A549 (cell line): ENCODE data around the gene CRISPLD2. TPM values are rescaled to one million over a fixed set of nuclear protein-coding genes. Genes with fewer than 3 reads are reported as not detected.

Source experiments
- ATAC-seq, 2 experiments: fragments of 200-7000 bp in 1 of 2; fragments of >200 bp in 1 of 2; cut with Nextera tagmentation in 1 of 2; cut with Tn5 transposase in 1 of 2; 3 replicates each; pipeline versions ENCODE4 v1.8.0 to v1.9.1; 2018 to 2020; ENCODE audit warnings: mild to moderate bottlenecking in 1 of 2, moderate library complexity in 1 of 2
- CTCF ChIA-PET: fragments of 300-600 bp; sonication (Branson Sonifier 250); formaldehyde crosslinking; extraction: SDS; loops from one replicate; lab custom pipeline; 2021; ENCODE audit warnings: antibody characterized with exemption, inconsistent platforms; lab: Yijun Ruan, JAX
- POLR2A ChIA-PET: fragments of 350-600 bp; formaldehyde crosslinking; extraction: SDS; loops from one replicate; lab custom pipeline; 2021; ENCODE audit warnings: antibody characterized with exemption, inconsistent platforms; lab: Yijun Ruan, JAX
- DNase-seq, 2 experiments: peaks; one replicate each; pipeline versions ENCODE4 v3.0.0 to v3.0.0-alpha.2; 2011 to 2016; ENCODE audit warnings: low read depth in 1 of 2, low spot score in 1 of 2
- FAIRE-seq: peaks from 2 replicates; lab custom pipeline; 2011; peaks lifted over from hg19 to GRCh38; lab: Jason Lieb, UNC
- H3K27ac ChIP-seq, 2 experiments: fragments of >200 bp; sonication (Bioruptor Twin); formaldehyde crosslinking; 3 replicates each; pipeline ENCODE4 v1.5.1; 2016 to 2017
- H3K4me1 ChIP-seq: fragments of >200 bp; sonication (Bioruptor Twin); formaldehyde crosslinking; 3 replicates; pipeline ENCODE4 v1.6.1; 2016
- H3K4me2 ChIP-seq: fragments of >200 bp; sonication (Bioruptor Twin); formaldehyde crosslinking; 3 replicates; pipeline ENCODE4 v1.6.1; 2016
- H3K4me3 ChIP-seq: fragments of >200 bp; sonication (Bioruptor Twin); formaldehyde crosslinking; 3 replicates; pipeline ENCODE4 v1.5.1; 2016
- H3K9me3 ChIP-seq: fragments of >200 bp; sonication (Bioruptor Twin); formaldehyde crosslinking; 3 replicates; pipeline ENCODE4 v1.6.1; 2016
- BHLHE40 ChIP-seq: IDR thresholded peaks from 2 replicates; pipeline ENCODE4 v1.6.1; 2012; ENCODE audit warnings: low read depth, low read length, inconsistent platforms
- CBX2 ChIP-seq: fragments of 200-600 bp; sonication (generic); IDR thresholded peaks from 2 replicates; pipeline ENCODE4 v1.6.1; 2016; ENCODE audit warnings: low read depth, mild to moderate bottlenecking, borderline replicate concordance
- CHD2 ChIP-seq: fragments of 150-350 bp; IDR thresholded peaks from 2 replicates; pipeline ENCODE4 v1.6.1; 2014; ENCODE audit warnings: low read length; ENCODE audit not compliant: partially characterized antibody
- EP300 ChIP-seq, 2 experiments: fragments of >200 bp; sonication (Bioruptor Twin); formaldehyde crosslinking; IDR thresholded peaks; 2 replicates in 1 of 2; 3 replicates in 1 of 2; pipeline ENCODE4 v1.6.1; 2016 to 2017
- FOSB ChIP-seq: fragments of 250-450 bp; sonication (Bioruptor Pico); IDR thresholded peaks from 2 replicates; pipeline ENCODE4 v1.5.0; 2020; ENCODE audit warnings: mild to moderate bottlenecking, moderate library complexity
- FOSL2 ChIP-seq, 2 experiments: fragments of 450-650 bp in 1 of 2; fragments of >200 bp in 1 of 2; sonication (Bioruptor Twin) in 1 of 2; formaldehyde crosslinking; IDR thresholded peaks; 2 replicates each; pipeline versions ENCODE4 v1.5.0 to v1.6.1; 2016 to 2020; ENCODE audit warnings: mild to moderate bottlenecking in 1 of 2, moderate library complexity in 1 of 2
- HEYL ChIP-seq: fragments of 250-450 bp; sonication (Bioruptor Pico); IDR thresholded peaks from 2 replicates; pipeline ENCODE4 v1.8.0; 2021; ENCODE audit warnings: mild to moderate bottlenecking, moderate library complexity
- HOXB5 ChIP-seq: fragments of 250-450 bp; sonication (Bioruptor Pico); IDR thresholded peaks from 2 replicates; pipeline ENCODE4 v1.5.0; 2020; ENCODE audit warnings: mild to moderate bottlenecking, moderate library complexity
- JUN ChIP-seq, 2 experiments: fragments of >200 bp; sonication (Bioruptor Twin); formaldehyde crosslinking; IDR thresholded peaks; 2 replicates in 1 of 2; 3 replicates in 1 of 2; pipeline ENCODE4 v1.6.1; 2016 to 2017
- JUNB ChIP-seq: fragments of >200 bp; sonication (Bioruptor Twin); formaldehyde crosslinking; IDR thresholded peaks from 2 replicates; pipeline ENCODE4 v1.6.1; 2016
- KDM5A ChIP-seq: fragments of 200-600 bp; sonication (generic); IDR thresholded peaks from 2 replicates; pipeline ENCODE4 v1.6.1; 2016; ENCODE audit warnings: antibody characterized with exemption, mild to moderate bottlenecking
- NFE2L2 ChIP-seq: fragments of 150-350 bp; conservative IDR thresholded peaks from 2 replicates; pipeline ENCODE4 v1.6.1; 2014; ENCODE audit warnings: low read length
- NPAS2 ChIP-seq: fragments of 250-450 bp; sonication (Bioruptor Pico); IDR thresholded peaks from 2 replicates; pipeline ENCODE4 v1.8.0; 2022; ENCODE audit warnings: mild to moderate bottlenecking, moderate library complexity, borderline replicate concordance
- NR3C1 ChIP-seq: fragments of >200 bp; sonication (Bioruptor Twin); formaldehyde crosslinking; IDR thresholded peaks from 3 replicates; pipeline ENCODE4 v1.6.1; 2017
- PHF8 ChIP-seq: fragments of 200-600 bp; sonication (generic); IDR thresholded peaks from 2 replicates; pipeline ENCODE4 v1.6.1; 2016; ENCODE audit warnings: low read depth, mild to moderate bottlenecking, antibody characterized with exemption, moderate library complexity, borderline replicate concordance
- RARB ChIP-seq: fragments of 250-450 bp; sonication (Bioruptor Pico); IDR thresholded peaks from 2 replicates; pipeline ENCODE4 v1.8.0; 2021; ENCODE audit warnings: mild to moderate bottlenecking, moderate library complexity
- RCOR1 ChIP-seq: fragments of 150-350 bp; IDR thresholded peaks from 2 replicates; pipeline ENCODE4 v1.6.1; 2014; ENCODE audit warnings: antibody characterized with exemption, low read length, low read depth
- RFX5 ChIP-seq: fragments of 450-650 bp; IDR thresholded peaks from 2 replicates; pipeline ENCODE4 v1.7.1; 2014; ENCODE audit warnings: antibody characterized with exemption, mild to moderate bottlenecking, moderate library complexity
- RNF2 ChIP-seq: fragments of 200-600 bp; sonication (generic); IDR thresholded peaks from 2 replicates; pipeline ENCODE4 v1.6.1; 2016; ENCODE audit warnings: low read depth, mild to moderate bottlenecking, antibody characterized with exemption, moderate library complexity, borderline replicate concordance
- SMC3 ChIP-seq: fragments of >200 bp; sonication (Bioruptor Twin); formaldehyde crosslinking; IDR thresholded peaks from 3 replicates; pipeline ENCODE4 v1.6.1; 2018; ENCODE audit warnings: inconsistent platforms
- TFCP2L1 ChIP-seq: fragments of 250-450 bp; sonication (Bioruptor Pico); IDR thresholded peaks from 2 replicates; pipeline ENCODE4 v1.5.0; 2021; ENCODE audit warnings: mild to moderate bottlenecking
- TP53 ChIP-seq: fragments of 250-450 bp; sonication (Bioruptor Pico); IDR thresholded peaks from 2 replicates; pipeline ENCODE4 v1.5.0; 2021; ENCODE audit warnings: mild to moderate bottlenecking, moderate library complexity
- ZNF302 ChIP-seq: fragments of 250-450 bp; sonication (Bioruptor Pico); IDR thresholded peaks from 2 replicates; pipeline ENCODE4 v1.9.0; 2021; ENCODE audit warnings: inconsistent platforms, mild to moderate bottlenecking, moderate library complexity
- whole genome bisulfite sequencing: methylation state at CpG from one replicate; pipeline ENCODE4 v1.1.6; 2017; ENCODE audit errors: missing lambda C conversion rate; 5-methylcytosine and 5-hydroxymethylcytosine counted together
- polyA plus RNA-seq, 4 experiments: library from polyadenylated mRNA; depleted of rRNA in 3 of 4; stranded (reverse); fragments of >200 nt; fragmentation: RNase III in 1 of 4; extraction: RNeasy Plus Mini Kit Qiagen cat#74134 plus additional on column Dnase treatment in 1 of 4; gene quantifications; 2 replicates in 3 of 4; 3 replicates in 1 of 4; pipeline ENCODE4 v1.2.3, GENCODE V29; 2011 to 2017
- TF ChIP-seq, protein P1 (sequence below): fragments of >200 bp; sonication (Bioruptor Twin); formaldehyde crosslinking; IDR thresholded peaks from 3 replicates; pipeline ENCODE4 v1.5.1; 2016
- TF ChIP-seq, protein P2 (sequence below): fragments of 250-450 bp; sonication (Bioruptor Pico); IDR thresholded peaks from 2 replicates; pipeline ENCODE4 v1.5.0; 2020; ENCODE audit warnings: low read depth, mild to moderate bottlenecking, moderate library complexity
- TF ChIP-seq, protein P3 (sequence below): IDR thresholded peaks from 2 replicates; pipeline ENCODE4 v1.6.1; 2012; ENCODE audit warnings: low read depth, borderline replicate concordance
- TF ChIP-seq, protein P4 (sequence below): IDR thresholded peaks from 2 replicates; pipeline ENCODE4 v1.6.1; 2012
- TF ChIP-seq, protein P5 (sequence below): fragments of 150-350 bp; IDR thresholded peaks from 2 replicates; pipeline ENCODE4 v1.6.1; 2014; ENCODE audit warnings: low read depth, mild to moderate bottlenecking, low read length

CRISPLD2 gene
- polyA plus RNA-seq, 2 of the 4 experiments (the other 2 are of a cell fraction), result 0.85 to 1.6 TPM

DNA sequence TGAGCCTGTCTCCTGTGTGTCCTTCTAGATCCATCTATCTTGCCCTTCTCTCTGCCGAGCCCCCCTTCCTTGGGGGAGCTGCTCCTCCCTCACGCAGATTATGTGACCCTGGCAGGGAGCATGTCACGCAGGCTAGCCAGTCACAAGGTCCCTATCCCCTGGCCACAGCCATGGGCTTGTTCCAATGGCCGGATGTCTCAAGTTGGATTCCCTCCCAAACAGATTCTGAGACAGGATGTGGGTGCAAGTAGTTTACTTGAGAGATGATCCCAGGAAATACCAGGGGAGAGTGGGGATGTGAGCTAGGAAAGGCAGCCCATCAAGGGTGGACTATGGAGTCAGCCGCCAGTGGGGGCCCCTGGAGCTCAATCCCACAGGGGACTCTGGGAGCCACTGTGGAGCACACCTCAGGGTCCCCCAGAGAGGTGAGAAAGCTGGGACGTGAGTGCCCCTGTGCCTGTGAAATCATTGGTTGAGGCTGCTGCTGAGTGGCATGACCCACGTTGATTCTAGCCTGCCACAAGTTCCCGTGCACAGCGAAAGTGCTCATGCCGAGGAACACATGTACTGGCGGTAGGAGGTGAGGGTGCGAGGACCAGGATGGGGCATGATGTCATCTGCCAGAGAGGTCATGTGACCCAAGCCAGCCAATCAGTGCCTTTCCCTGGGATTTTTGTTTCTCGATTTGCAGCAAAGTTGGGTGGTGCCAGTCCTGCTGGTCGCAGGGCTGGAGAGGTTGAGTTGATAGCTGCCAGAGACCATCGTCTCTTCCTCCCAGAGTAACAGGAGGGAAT is 6.4 kb upstream of the CRISPLD2 start:
- 55% methylated on average over 13 of the region's 15 CpGs for WGBS
- POLR2A ChIA-PET, result no interaction called here

DNA sequence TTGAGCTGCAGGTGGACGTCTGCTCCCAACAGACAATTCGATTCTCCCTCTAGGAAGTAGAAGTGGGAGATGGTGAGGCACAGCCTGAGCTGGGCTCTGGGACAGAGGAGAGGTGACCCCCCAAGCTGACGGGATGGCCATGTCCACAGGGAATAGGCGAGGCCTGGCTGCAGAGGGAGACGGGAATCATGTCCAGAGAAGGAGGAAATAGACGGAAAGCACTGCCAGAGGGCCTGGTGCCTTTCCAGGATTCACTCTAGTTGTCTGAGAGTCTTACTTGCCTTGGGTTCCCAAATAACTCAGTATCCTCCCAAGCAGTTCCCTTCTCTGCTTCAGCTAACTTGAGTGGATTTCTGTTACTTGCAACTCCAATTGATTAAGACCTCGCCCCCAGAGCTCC is 4.3 kb upstream of the CRISPLD2 start:
- no peaks in the 10 kb centered on the region; the same call in 2 of the 3 replicates for H3K9me3 ChIP-seq
- ATAC-seq (no peak), DNase-seq (no peak), FAIRE-seq (no peak)
- peaks cover 9% of the 10 kb centered on the region; the same call in 2 of the 3 replicates for H3K4me1 ChIP-seq
- 63% methylated on average over 7 of the region's 7 CpGs for WGBS
- H3K4me2 ChIP-seq, result no peak overlapping the region
- H3K4me3 ChIP-seq, result no peak overlapping the region
- TF ChIP-seq EP300 (IDR thresholded peaks at IDR 0.05) (no peak), PHF8 (no peak), HOXB5 (no peak), NR3C1 (no peak), BHLHE40 (no peak), CBX2 (no peak), NFE2L2 (no peak), ZNF302 (CRISPR knock-in tag) (no peak), TP53 (CRISPR knock-in tag) (no peak), HEYL (CRISPR knock-in tag) (no peak), NPAS2 (CRISPR knock-in tag) (no peak), SMC3 (no peak), CHD2 (no peak)
- TF ChIP-seq, protein P1, sequence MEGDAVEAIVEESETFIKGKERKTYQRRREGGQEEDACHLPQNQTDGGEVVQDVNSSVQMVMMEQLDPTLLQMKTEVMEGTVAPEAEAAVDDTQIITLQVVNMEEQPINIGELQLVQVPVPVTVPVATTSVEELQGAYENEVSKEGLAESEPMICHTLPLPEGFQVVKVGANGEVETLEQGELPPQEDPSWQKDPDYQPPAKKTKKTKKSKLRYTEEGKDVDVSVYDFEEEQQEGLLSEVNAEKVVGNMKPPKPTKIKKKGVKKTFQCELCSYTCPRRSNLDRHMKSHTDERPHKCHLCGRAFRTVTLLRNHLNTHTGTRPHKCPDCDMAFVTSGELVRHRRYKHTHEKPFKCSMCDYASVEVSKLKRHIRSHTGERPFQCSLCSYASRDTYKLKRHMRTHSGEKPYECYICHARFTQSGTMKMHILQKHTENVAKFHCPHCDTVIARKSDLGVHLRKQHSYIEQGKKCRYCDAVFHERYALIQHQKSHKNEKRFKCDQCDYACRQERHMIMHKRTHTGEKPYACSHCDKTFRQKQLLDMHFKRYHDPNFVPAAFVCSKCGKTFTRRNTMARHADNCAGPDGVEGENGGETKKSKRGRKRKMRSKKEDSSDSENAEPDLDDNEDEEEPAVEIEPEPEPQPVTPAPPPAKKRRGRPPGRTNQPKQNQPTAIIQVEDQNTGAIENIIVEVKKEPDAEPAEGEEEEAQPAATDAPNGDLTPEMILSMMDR, result no peak
- CTCF ChIA-PET, result interaction anchor here (1.4 to 1.9 kb wide), 3 partner anchors 15 to 137 kb away, joined by 3 to 9 read pairs (median 3); no protein-coding TSS in a partner anchor
- POLR2A ChIA-PET, result no interaction called here
- no peak overlapping the region for H3K27ac ChIP-seq

More for the DNA sequence above, 6.4 kb upstream of the CRISPLD2 start:
- Histone ChIP-seq H3K4me2 (no peak overlapping the region), H3K9me3 (no peaks in the 10 kb centered on the region; the same call in 2 of the 3 replicates), H3K4me3 (no peak overlapping the region), H3K4me1 (no peaks in the 10 kb centered on the region), H3K27ac (no peak overlapping the region)
- no peak for FAIRE-seq
- no peak for DNase-seq
- CTCF ChIA-PET, result interaction anchor here (1.1 to 1.5 kb wide), 2 partner anchors 109 to 141 kb away, joined by 3 read pairs; no protein-coding TSS in a partner anchor
- no peak; a peak in 1 of 6 replicates for ATAC-seq
- TF ChIP-seq, protein P2, sequence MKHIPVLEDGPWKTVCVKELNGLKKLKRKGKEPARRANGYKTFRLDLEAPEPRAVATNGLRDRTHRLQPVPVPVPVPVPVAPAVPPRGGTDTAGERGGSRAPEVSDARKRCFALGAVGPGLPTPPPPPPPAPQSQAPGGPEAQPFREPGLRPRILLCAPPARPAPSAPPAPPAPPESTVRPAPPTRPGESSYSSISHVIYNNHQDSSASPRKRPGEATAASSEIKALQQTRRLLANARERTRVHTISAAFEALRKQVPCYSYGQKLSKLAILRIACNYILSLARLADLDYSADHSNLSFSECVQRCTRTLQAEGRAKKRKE (CRISPR knock-in tag), result no peak
- TF ChIP-seq, protein P3, sequence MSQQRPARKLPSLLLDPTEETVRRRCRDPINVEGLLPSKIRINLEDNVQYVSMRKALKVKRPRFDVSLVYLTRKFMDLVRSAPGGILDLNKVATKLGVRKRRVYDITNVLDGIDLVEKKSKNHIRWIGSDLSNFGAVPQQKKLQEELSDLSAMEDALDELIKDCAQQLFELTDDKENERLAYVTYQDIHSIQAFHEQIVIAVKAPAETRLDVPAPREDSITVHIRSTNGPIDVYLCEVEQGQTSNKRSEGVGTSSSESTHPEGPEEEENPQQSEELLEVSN, result 0 out of 2 replicates have a peak, but pooled peaks have one; percentile 12

DNA sequence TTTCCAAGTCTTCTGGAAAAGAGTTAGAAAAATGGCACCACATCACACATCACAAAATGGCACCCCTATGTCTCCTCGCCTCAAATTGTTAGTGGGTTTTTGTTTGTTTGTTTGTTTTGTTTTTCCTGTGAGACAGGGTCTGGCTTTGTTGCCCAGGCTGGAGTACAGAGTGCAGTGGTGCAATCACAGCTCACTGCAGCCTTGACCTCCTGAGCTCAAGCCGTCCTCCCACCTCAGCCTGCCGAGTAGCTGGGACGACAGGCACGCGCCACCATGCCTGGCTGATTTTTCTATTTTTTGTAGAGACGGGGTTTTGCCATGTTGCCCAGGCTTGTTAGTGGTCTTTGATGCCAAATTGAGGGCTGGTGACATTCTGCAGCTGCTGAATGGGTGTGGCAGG is 3.8 kb upstream of the CRISPLD2 start:
- DNase-seq (no peak), FAIRE-seq (no peak), ATAC-seq (no peak)
- ChIA-PET POLR2A (no interaction called here), CTCF (interaction anchor here (0.9 to 1.9 kb wide), 3 partner anchors 15 to 136 kb away, joined by 3 to 9 read pairs (median 4); no protein-coding TSS in a partner anchor)
- Histone ChIP-seq H3K27ac (no peak overlapping the region), H3K4me3 (no peak overlapping the region), H3K4me2 (no peak overlapping the region), H3K9me3 (no peaks in the 10 kb centered on the region; the same call in 2 of the 3 replicates), H3K4me1 (peaks cover 11% of the 10 kb centered on the region; the same call in 2 of the 3 replicates)
- 76% methylated on average over 6 of the region's 7 CpGs for WGBS
- TF ChIP-seq RNF2, result no peak
- TF ChIP-seq RCOR1, result no peak
- TF ChIP-seq RFX5, result no peak
- TF ChIP-seq FOSL2 (IDR thresholded peaks at IDR 0.05), result no peak
- TF ChIP-seq FOSL2 (CRISPR knock-in tag; IDR thresholded peaks at IDR 0.05), result no peak
- no peak for TF ChIP-seq JUNB
- TF ChIP-seq KDM5A, result no peak
- TF ChIP-seq, protein P4, sequence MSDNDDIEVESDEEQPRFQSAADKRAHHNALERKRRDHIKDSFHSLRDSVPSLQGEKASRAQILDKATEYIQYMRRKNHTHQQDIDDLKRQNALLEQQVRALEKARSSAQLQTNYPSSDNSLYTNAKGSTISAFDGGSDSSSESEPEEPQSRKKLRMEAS, result no peak
- no peak for TF ChIP-seq RARB
- no peak for TF ChIP-seq TFCP2L1 (CRISPR knock-in tag)
- TF ChIP-seq FOSB (CRISPR knock-in tag), result no peak
- TF ChIP-seq, protein P5, sequence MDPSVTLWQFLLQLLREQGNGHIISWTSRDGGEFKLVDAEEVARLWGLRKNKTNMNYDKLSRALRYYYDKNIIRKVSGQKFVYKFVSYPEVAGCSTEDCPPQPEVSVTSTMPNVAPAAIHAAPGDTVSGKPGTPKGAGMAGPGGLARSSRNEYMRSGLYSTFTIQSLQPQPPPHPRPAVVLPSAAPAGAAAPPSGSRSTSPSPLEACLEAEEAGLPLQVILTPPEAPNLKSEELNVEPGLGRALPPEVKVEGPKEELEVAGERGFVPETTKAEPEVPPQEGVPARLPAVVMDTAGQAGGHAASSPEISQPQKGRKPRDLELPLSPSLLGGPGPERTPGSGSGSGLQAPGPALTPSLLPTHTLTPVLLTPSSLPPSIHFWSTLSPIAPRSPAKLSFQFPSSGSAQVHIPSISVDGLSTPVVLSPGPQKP, result no peak
- TF ChIP-seq EP300 (IDR thresholded peaks at IDR 0.05), result no peak
- TF ChIP-seq JUN (IDR thresholded peaks at IDR 0.05), result no peak
- no peak for TF ChIP-seq BHLHE40
- TF ChIP-seq NFE2L2, result no peak
